GF-D8 (cell line): ENCODE results near the gene FOXD4L4.
"Not testable (repeated sequence)": the region's sequence is repeated elsewhere in the genome, so short reads cannot be mapped to it uniquely, and the experiment has no call there.

Experiments used
- DNase-seq: peaks from one replicate; lab custom pipeline; 2025; lab: John Stamatoyannopoulos, UW

FOXD4L4 gene

GRCh38 chr9:65737096-65737564 lies at the start of gene FOXD4L4:
Gene FOXD4L4, plus strand, starts transcription at chr9:65737146. Its CDS starts 0 bp downstream, at chr9:65737146.
- DNase-seq: not testable (repeated sequence)

- not testable (repeated sequence) for DNase-seq
Measured at GRCh38 chr9:65703550-65703949, 33.4 kb upstream of the FOXD4L4 start.

- DNase-seq: not testable (repeated sequence)
Measured at GRCh38 chr9:65714445-65714844, 22.5 kb upstream of the FOXD4L4 start.

GRCh38 chr9:65738133-65738532 lies 1.2 kb downstream of the FOXD4L4 start:
- DNase-seq: not testable (repeated sequence)
